ENCODE data around the gene FAM81A. TPM values are rescaled to one million over a fixed set of nuclear protein-coding genes. Genes with fewer than 3 reads are reported as not detected.

Gene FAM81A
- total and polyA plus RNA-seq, 4 donors = under 0.01 to 0.13 (median 0.07) TPM

- no peak overlapping the region for H3K4me3 ChIP-seq (ENCODE audit: low read depth in 1 of 3, low read length in 3 of 3)
- peaks cover 0 to 3% (median under 1%) of the 10 kb centered on the region in 4 donors for H3K4me1 ChIP-seq (ENCODE audit: control insufficient read depth in 4 of 4, insufficient read depth in 4 of 4, low read length in 3 of 4)
- H3K36me3 ChIP-seq (ENCODE audit: control insufficient read depth in 4 of 4, insufficient read depth in 3 of 4, low read depth in 1 of 4, low read length in 3 of 4) = no peaks in the 10 kb centered on the region
- TF ChIP-seq EGR1 (IDR thresholded peaks at IDR 0.05; ENCODE audit: low read depth in 2 of 2) (no peak), YY1 (IDR thresholded peaks at IDR 0.05) (no peak), FOXA1 (IDR thresholded peaks at IDR 0.05) (no peak), REST (IDR thresholded peaks at IDR 0.05) (no peak), HNF4G (IDR thresholded peaks at IDR 0.05) (no peak), JUND (IDR thresholded peaks at IDR 0.05) (no peak), SP1 (IDR thresholded peaks at IDR 0.05) (no peak), RAD21 (IDR thresholded peaks at IDR 0.05) (no peak), GABPA (IDR thresholded peaks at IDR 0.05 in 1 of 2, conservative IDR thresholded peaks at IDR 0.05 in 1 of 2) (no peak), TAF1 (conservative IDR thresholded peaks at IDR 0.05) (no peak), HNF4A (conservative IDR thresholded peaks at IDR 0.05) (no peak), NR2F2 (IDR thresholded peaks at IDR 0.05) (no peak), FOXA2 (IDR thresholded peaks at IDR 0.05) (no peak), RXRA (IDR thresholded peaks at IDR 0.05) (no peak), ZBTB33 (IDR thresholded peaks at IDR 0.05) (no peak)
- TF ChIP-seq, protein P1, sequence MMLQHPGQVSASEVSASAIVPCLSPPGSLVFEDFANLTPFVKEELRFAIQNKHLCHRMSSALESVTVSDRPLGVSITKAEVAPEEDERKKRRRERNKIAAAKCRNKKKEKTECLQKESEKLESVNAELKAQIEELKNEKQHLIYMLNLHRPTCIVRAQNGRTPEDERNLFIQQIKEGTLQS (IDR thresholded peaks at IDR 0.05) = no peak
- TF ChIP-seq, protein P2, sequence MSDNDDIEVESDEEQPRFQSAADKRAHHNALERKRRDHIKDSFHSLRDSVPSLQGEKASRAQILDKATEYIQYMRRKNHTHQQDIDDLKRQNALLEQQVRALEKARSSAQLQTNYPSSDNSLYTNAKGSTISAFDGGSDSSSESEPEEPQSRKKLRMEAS (IDR thresholded peaks at IDR 0.05) = no peak
- TF ChIP-seq, protein P3, sequence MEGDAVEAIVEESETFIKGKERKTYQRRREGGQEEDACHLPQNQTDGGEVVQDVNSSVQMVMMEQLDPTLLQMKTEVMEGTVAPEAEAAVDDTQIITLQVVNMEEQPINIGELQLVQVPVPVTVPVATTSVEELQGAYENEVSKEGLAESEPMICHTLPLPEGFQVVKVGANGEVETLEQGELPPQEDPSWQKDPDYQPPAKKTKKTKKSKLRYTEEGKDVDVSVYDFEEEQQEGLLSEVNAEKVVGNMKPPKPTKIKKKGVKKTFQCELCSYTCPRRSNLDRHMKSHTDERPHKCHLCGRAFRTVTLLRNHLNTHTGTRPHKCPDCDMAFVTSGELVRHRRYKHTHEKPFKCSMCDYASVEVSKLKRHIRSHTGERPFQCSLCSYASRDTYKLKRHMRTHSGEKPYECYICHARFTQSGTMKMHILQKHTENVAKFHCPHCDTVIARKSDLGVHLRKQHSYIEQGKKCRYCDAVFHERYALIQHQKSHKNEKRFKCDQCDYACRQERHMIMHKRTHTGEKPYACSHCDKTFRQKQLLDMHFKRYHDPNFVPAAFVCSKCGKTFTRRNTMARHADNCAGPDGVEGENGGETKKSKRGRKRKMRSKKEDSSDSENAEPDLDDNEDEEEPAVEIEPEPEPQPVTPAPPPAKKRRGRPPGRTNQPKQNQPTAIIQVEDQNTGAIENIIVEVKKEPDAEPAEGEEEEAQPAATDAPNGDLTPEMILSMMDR (IDR thresholded peaks at IDR 0.05; ENCODE audit: low read depth, low read length, missing input control) = no peak
- H3K27me3 ChIP-seq (ENCODE audit: control insufficient read depth in 4 of 4, insufficient read depth in 4 of 4, low read length in 3 of 4) = no peaks in the 10 kb centered on the region
- 80% methylated on average over 4 of the region's 4 CpGs for WGBS
- DNase-seq (ENCODE audit: low spot score) = no peak
- H3K9me3 ChIP-seq (ENCODE audit: control insufficient read depth in 4 of 4, low read length in 3 of 4) = no peaks in the 10 kb centered on the region
- H3K9ac ChIP-seq (ENCODE audit: low read depth in 1 of 2, low read length in 2 of 2) = no peak overlapping the region
- H3K27ac ChIP-seq (ENCODE audit: low read depth in 1 of 2, low read length in 2 of 2) = no peak overlapping the region
Measured at GRCh38 chr15:59416816-59417215, 21.2 kb upstream of the FAM81A start.

Data from liver (tissue), 9 donors.